Measurements from ENCODE around the gene RAD21L1. TPM values are rescaled to one million over a fixed set of nuclear protein-coding genes. Genes with fewer than 3 reads are reported as not detected.

Gene RAD21L1
- total RNA-seq, 2 donors from 2014 or later, result not detected

DNA sequence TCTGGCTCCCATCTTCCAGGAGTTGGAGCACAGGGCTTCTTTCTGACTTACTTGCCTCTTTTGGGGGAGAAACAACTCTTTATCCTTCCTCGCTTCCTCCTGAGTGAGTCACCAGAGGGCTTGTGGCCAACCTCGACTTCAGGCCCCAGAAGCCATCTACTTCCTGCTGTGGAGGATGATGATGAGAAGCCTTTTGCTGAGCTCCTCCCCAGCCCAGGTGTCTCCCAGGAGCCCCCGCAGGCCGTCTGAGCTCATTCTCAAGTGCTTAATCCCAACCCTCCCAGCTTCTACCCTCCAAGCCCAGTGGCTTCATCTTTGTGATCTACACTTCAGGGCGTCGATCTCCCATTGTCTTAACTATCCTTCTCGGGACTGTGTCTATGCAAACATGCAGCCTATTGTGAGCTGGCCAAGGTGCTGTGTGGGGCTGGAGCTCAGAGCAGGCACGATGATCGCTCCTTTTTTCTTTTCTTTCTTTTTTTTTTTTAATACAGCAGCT is 75.2 kb downstream of the RAD21L1 start:
- intact Hi-C loops (cut with DNase I, micrococcal nuclease), result no loop called here
- ATAC-seq (peak; percentile 13), DNase-seq (no peak)

DNA sequence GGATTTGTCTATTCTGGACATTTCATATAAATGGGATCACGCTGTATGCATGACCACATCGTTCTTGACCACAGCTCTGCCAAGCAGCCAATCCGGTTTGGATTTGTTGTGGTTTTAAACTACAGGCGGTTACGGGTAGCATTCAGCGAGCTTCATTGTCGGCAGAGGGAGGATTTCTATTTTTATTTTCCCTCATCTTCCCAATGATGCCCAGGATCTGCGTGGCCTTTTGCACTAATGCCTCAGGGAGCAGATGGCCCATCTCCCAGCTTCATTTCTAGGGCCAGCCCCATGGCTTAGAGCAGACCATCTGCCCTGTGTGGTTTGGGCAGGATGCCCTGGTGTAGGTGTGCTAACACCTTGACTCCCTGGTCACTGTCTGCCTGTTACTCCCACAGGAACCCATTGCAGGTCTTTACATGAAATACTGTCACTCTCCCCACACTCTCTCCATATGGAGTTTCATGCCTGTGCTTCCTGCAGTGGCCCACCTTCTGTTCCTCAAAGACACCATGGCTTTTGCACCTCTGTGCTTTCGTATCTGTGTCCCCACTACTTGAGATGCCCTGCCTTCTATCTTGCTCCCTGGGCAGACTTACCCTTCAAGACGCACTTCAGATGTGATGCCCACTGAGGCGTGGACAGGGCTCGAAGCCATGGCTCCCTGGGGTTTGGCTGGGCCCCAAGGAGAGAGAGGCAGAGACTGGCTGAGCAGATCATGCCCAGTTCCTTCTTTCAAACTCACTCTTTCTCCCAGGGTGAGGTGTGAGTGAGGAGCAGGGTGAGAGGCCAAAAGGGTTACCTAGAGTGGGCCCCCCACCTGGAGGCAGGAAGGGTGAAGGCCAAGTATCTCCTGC is 77.1 kb downstream of the RAD21L1 start:
- DNase-seq, result peak in 1 of 2 donors; percentile 2
- intact Hi-C loops (cut with DNase I, micrococcal nuclease), result no loop called here
- ATAC-seq, result no peak

DNA sequence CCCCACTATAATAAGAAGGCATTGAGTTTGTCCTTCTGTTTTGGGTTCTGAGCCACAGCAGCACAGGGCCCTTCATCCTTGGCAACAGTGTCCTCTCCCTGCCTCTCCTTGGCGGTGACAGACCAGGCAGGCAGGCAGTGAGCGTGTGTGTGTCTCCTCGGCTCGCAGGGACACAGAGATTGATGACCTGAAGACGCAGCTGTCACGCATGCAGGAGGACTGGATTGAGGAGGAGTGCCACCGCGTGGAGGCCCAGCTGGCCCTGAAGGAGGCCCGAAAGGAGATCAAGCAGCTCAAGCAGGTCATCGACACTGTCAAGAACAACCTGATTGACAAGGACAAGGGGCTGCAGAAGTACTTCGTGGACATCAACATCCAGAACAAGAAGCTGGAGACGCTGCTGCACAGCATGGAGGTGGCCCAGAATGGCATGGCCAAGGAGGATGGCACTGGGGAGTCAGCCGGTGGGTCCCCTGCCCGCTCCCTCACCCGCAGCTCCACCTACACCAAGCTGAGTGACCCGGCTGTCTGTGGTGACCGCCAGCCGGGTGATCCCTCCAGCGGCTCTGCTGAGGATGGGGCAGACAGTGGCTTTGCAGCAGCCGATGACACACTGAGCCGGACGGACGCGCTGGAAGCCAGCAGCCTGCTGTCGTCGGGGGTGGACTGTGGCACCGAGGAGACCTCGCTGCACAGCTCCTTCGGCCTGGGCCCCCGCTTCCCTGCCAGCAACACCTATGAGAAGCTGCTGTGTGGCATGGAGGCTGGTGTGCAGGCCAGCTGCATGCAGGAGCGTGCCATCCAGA is 79.1 kb downstream of the RAD21L1 start:
- ATAC-seq, result no peak
- DNase-seq, result no peak
- intact Hi-C loops (cut with DNase I, micrococcal nuclease), result no loop called here

Other genes with a start within 250 kb of the RAD21L1 start
- gene RSPO4, start 223.7 kb upstream of the RAD21L1 start, total RNA-seq, result under 1 TPM in 1 of 2 donors, not detected in 1; 0.11 TPM
- 100 to 1,000 TPM; 119 to 133 TPM for gene PSMF1, start 107.4 kb upstream of the RAD21L1 start, total RNA-seq
- 1 to 10 TPM; 2.2 to 3.4 TPM for gene TMEM74B, start 41.1 kb upstream of the RAD21L1 start, total RNA-seq
- gene C20orf202, start 22.6 kb upstream of the RAD21L1 start, total RNA-seq, result under 1 TPM; 0.18 to 0.59 TPM
- gene SNPH, start 40.2 kb downstream of the RAD21L1 start, total RNA-seq, result 1 to 10 TPM; 1.4 to 2.4 TPM
- gene SDCBP2, start 103.1 kb downstream of the RAD21L1 start, total RNA-seq, result 100 to 1,000 TPM; 262 to 489 TPM
- 100 to 1,000 TPM; 259 to 309 TPM for gene FKBP1A, start 167.0 kb downstream of the RAD21L1 start, total RNA-seq
- gene NSFL1C, start 240.8 kb downstream of the RAD21L1 start, total RNA-seq, result 10 to 100 TPM; 61.6 to 81.5 TPM

All from left colon (tissue), 2 donors.